Activated naive CD4-positive, alpha-beta T cell treated with Interleukin-2 at 50 U/mL for 16 hours (primary cell): Measurements from ENCODE around the gene GALM.
"Not testable (repeated sequence)": the region's sequence is repeated elsewhere in the genome, so short reads cannot be mapped to it uniquely, and the experiment has no call there.

Experiments used
- DNase-seq: peaks from one replicate; pipeline ENCODE4 v3.0.0-alpha.2; 2020

Gene GALM

GRCh38 chr2:38743672-38744398, 77.9 kb downstream of the GALM start:
- no peak for DNase-seq

- no peak for DNase-seq
These were observed 78.5 kb downstream of the GALM start for GRCh38 chr2:38744399-38744780.

- no peak for DNase-seq
These were observed 79.4 kb downstream of the GALM start for GRCh38 chr2:38745267-38745666.

GRCh38 chr2:38747007-38747424, 81.1 kb downstream of the GALM start:
- no peak for DNase-seq

GRCh38 chr2:38747819-38748218, 81.9 kb downstream of the GALM start:
- DNase-seq = no peak

GRCh38 chr2:38748391-38748790, 82.5 kb downstream of the GALM start:
- no peak for DNase-seq

GRCh38 chr2:38748943-38749804, 83.3 kb downstream of the GALM start:
- DNase-seq = no peak

GRCh38 chr2:38750011-38750890, 84.3 kb downstream of the GALM start:
- peak; percentile 60 for DNase-seq

- peak; percentile 96 for DNase-seq
These were observed 85.1 kb downstream of the GALM start, which contains the start of gene SRSF7 for GRCh38 chr2:38750891-38751595. Gene SRSF7 (minus strand): TSS chr2:38751361. CDS start chr2:38751256, 105 bp downstream.

GRCh38 chr2:38751596-38752410, 85.9 kb downstream of the GALM start:
- no peak for DNase-seq

- DNase-seq = no peak
These were observed 88.1 kb downstream of the GALM start for GRCh38 chr2:38754049-38754448.

GRCh38 chr2:38754506-38754905, 88.6 kb downstream of the GALM start:
- DNase-seq = no peak

- DNase-seq = not testable (repeated sequence)
These were observed 90.0 kb downstream of the GALM start for GRCh38 chr2:38755891-38756290.

GRCh38 chr2:38763228-38763627, 97.3 kb downstream of the GALM start:
- no peak for DNase-seq

GRCh38 chr2:38763728-38764127, 97.8 kb downstream of the GALM start:
- no peak for DNase-seq

- no peak for DNase-seq
These were observed 99.2 kb downstream of the GALM start for GRCh38 chr2:38765149-38765548.

- no peak for DNase-seq
These were observed 99.6 kb downstream of the GALM start for GRCh38 chr2:38765551-38765950.

- no peak for DNase-seq
These were observed 105.7 kb downstream of the GALM start for GRCh38 chr2:38771632-38772031.

GRCh38 chr2:38775097-38775920, 109.4 kb downstream of the GALM start:
- no peak for DNase-seq

GRCh38 chr2:38775921-38776225, 110.0 kb downstream of the GALM start:
- DNase-seq = no peak

- DNase-seq = no peak
These were observed 110.6 kb downstream of the GALM start for GRCh38 chr2:38776531-38776930.
